Activated CD4-positive, alpha-beta T cell treated with anti-CD3 and anti-CD28 coated beads, Interleukin-2, amount 10 ng/mL, durations not matched to agents 7 days and 5 days (primary cell): ENCODE results near the gene MACC1. TPM values are rescaled to one million over a fixed set of nuclear protein-coding genes. Genes with fewer than 3 reads are reported as not detected.

ENCODE experiments used
- CTCF ChIA-PET: fragments of 350-600 bp; sonication (Branson Sonifier 250); formaldehyde crosslinking; loops from one replicate; lab custom pipeline; 2021; ENCODE audit warnings: antibody characterized with exemption; lab: Charles Lee
- POLR2A ChIA-PET: fragments of 350-600 bp; sonication (Branson Sonifier 250); formaldehyde crosslinking; loops from one replicate; lab custom pipeline; 2021; ENCODE audit warnings: antibody characterized with exemption; lab: Charles Lee
- DNase-seq: peaks from one replicate; pipeline ENCODE4 v3.0.0-alpha.2; 2020
- H3K27ac Mint-ChIP-seq: one replicate; pipeline ENCODE4 v1.8.0; 2021; ENCODE audit warnings: mild to moderate bottlenecking, moderate library complexity, mixed read lengths
- H3K27me3 Mint-ChIP-seq: one replicate; pipeline ENCODE4 v1.8.0; 2021; ENCODE audit warnings: mixed read lengths
- H3K36me3 Mint-ChIP-seq: one replicate; pipeline ENCODE4 v1.8.0; 2021; ENCODE audit warnings: low read depth, mixed read lengths
- H3K4me1 Mint-ChIP-seq: one replicate; pipeline ENCODE4 v1.8.0; 2021; ENCODE audit warnings: mixed read lengths
- H3K4me3 Mint-ChIP-seq: one replicate; pipeline ENCODE4 v1.8.0; 2021; ENCODE audit warnings: mild to moderate bottlenecking, moderate library complexity, mixed read lengths
- H3K9me3 Mint-ChIP-seq: one replicate; pipeline ENCODE4 v1.8.0; 2021; ENCODE audit warnings: mixed read lengths
- total RNA-seq, 2 experiments: library from RNA; stranded (reverse); gene quantifications; one replicate each; pipeline ENCODE4 v1.2.3, GENCODE V29; 2021

The MACC1 gene
- total RNA-seq, 2 experiments from 2014 or later: 0.06 to 0.22 TPM

DNA sequence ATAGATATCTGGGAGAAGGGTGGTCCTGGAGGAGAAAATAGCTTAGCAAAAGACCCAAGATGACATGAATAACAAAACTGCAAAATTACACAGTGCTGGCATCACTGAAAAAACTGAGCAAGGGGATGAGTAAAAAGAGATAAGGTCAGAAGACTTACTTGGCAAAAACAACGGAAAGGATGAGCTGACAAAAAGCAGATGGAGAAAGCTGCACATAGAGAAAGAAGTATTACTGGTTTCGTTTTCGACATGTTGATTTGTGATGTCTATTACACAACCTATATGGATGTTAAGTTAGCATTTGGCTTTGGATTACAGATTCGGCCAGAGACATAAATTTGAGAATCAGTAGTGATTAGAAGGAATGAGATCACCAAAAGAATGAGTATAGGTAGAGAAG lies 132.1 kb downstream of the MACC1 start:
- Mint-ChIP-seq H3K36me3 (no peaks in the 10 kb centered on the region), H3K27me3 (peaks cover 2% of the 10 kb centered on the region), H3K9me3 (no peaks in the 10 kb centered on the region), H3K4me1 (no peaks in the 10 kb centered on the region), H3K27ac (no peak overlapping the region), H3K4me3 (no peak overlapping the region)
- ChIA-PET POLR2A (no interaction called here), CTCF (no interaction called here)
- DNase-seq: no peak

Other genes starting within 250 kb of the MACC1 start
- gene ITGB8, start 113.5 kb upstream of the MACC1 start, total RNA-seq: not detected